Activated T-cell treated with anti-CD3 and anti-CD28 coated beads, Interleukin-2, amount 50 U/mL, for 4 hours (primary cell): ENCODE results near the gene PRDM16. TPM values are rescaled to one million over a fixed set of nuclear protein-coding genes. Genes with fewer than 3 reads are reported as not detected.

Experiments used
- ATAC-seq, 2 donors: fragments of 200-7000 bp; cut with Tn5 transposase; one replicate each; pipeline ENCODE4 v1.10.0; 2021
- DNase-seq: peaks from one replicate; pipeline ENCODE4 v3.0.0-alpha.2; 2020
- H3K27me3 Mint-ChIP-seq: one replicate; pipeline ENCODE4 v1.8.0; 2021; ENCODE audit warnings: low read depth, mixed read lengths
- H3K36me3 Mint-ChIP-seq: one replicate; pipeline ENCODE4 v1.8.0; 2022; ENCODE audit warnings: mixed read lengths; ENCODE audit not compliant: insufficient read depth
- H3K4me1 Mint-ChIP-seq: one replicate; pipeline ENCODE4 v1.8.0; 2021; ENCODE audit warnings: low read depth, mixed read lengths
- H3K4me3 Mint-ChIP-seq: one replicate; pipeline ENCODE4 v1.8.0; 2021; ENCODE audit warnings: mild to moderate bottlenecking, moderate library complexity, mixed read lengths
- H3K9me3 Mint-ChIP-seq: one replicate; pipeline ENCODE4 v1.8.0; 2021; ENCODE audit warnings: mixed read lengths
- total RNA-seq, 3 donors: library from RNA; stranded (reverse); gene quantifications; one replicate each; pipeline ENCODE4 v1.2.1, GENCODE V29; 2021

The PRDM16 gene
- total RNA-seq, 3 donors from 2014 or later, result 0.05 to 0.22 TPM; not detected in 1

DNA sequence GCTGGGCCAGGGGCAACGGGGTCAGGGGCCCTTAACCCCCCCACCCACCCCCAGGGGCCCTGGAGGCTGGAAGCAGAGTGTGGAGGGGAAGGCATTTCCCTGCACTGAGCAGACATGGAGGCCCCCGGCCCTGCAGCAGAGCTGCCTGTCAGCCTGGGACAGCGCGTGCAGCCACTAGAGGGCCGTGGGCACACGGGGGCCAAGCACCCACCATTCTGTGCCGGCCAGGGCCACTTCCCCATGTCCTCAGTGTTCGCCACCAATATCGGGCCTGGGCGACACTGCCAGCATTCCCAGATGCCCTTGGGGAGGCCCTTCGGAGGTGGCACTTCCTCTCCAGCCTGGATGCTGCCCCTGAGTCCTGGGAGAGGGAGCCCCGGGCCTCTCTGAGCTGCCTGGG is 362.3 kb downstream of the PRDM16 start:
- DNase-seq (no peak), ATAC-seq (no peak)
- Mint-ChIP-seq H3K9me3 (no peaks in the 10 kb centered on the region), H3K4me3 (no peak overlapping the region), H3K36me3 (no peaks in the 10 kb centered on the region), H3K27me3 (no peaks in the 10 kb centered on the region), H3K4me1 (no peaks in the 10 kb centered on the region)

DNA sequence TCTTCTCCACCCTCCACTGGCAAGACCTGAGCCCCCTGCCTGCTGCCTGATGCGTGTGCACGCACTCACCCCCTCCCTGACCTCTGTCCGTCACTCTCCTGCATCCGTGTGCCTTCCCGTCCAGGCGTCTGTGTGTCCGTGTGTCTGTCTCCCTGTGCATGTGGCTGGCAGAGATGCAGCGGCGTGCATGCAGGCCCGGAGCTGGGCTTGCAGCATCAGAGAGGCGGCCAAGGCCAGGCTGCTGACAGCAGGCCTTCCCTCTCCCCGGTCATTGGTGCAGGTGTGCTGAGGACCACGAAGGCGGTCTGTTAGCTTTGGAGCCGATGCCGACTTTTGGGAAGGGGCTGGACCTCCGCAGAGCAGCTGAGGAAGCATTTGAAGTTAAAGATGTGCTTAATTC is 362.7 kb downstream of the PRDM16 start:
- Mint-ChIP-seq H3K4me1 (no peaks in the 10 kb centered on the region), H3K27me3 (no peaks in the 10 kb centered on the region), H3K36me3 (no peaks in the 10 kb centered on the region), H3K4me3 (no peak overlapping the region), H3K9me3 (no peaks in the 10 kb centered on the region)
- DNase-seq, result no peak
- no peak for ATAC-seq

DNA sequence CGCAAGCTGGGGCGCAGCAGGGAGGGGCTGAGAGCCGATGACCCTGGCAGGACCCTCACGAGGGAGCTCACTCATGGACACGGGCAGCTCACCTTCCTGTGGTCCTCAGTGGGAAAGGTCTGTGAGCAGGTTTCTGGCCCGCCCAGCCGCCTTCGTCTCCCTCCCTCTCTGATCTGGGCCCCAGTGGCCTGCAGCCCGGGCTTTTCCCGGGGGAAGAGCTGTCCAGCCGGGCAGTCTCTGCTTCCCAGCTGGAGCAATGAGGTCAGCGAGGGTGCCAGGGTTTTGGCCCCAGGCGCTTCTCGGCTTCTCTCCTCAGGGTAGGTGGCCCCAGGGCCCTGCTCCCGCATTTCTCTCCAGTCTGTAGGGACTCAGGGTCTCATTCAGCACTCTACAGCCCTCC is 363.3 kb downstream of the PRDM16 start:
- H3K9me3 Mint-ChIP-seq, result no peaks in the 10 kb centered on the region
- H3K36me3 Mint-ChIP-seq, result no peaks in the 10 kb centered on the region
- no peak overlapping the region for H3K4me3 Mint-ChIP-seq
- no peak for ATAC-seq
- no peak for DNase-seq
- H3K4me1 Mint-ChIP-seq, result no peaks in the 10 kb centered on the region
- H3K27me3 Mint-ChIP-seq, result no peaks in the 10 kb centered on the region

DNA sequence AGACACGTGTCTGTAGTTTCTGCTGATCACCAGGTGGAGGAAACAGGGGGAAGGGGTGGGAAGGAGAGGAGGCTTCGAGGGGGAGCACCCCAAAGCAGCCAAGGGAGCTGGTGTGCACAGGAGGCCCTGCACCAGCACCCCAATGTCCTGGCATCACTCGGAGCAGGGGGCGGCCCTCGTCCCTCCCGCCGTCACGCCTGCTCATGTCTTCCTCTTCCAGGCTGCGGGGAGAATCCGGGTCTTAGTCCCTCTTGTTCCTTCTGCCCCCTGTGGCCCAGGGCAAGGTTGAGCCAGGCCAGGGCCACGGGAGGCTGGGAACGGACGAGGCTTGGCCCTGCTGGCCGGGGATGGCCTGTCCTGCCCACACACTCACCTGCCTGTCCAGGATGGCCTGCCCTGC is 364.1 kb downstream of the PRDM16 start:
- DNase-seq (no peak), ATAC-seq (no peak)
- H3K9me3 Mint-ChIP-seq, result no peaks in the 10 kb centered on the region
- H3K27me3 Mint-ChIP-seq, result no peaks in the 10 kb centered on the region
- H3K4me1 Mint-ChIP-seq, result no peaks in the 10 kb centered on the region
- H3K36me3 Mint-ChIP-seq, result no peaks in the 10 kb centered on the region
- H3K4me3 Mint-ChIP-seq, result no peak overlapping the region

DNA sequence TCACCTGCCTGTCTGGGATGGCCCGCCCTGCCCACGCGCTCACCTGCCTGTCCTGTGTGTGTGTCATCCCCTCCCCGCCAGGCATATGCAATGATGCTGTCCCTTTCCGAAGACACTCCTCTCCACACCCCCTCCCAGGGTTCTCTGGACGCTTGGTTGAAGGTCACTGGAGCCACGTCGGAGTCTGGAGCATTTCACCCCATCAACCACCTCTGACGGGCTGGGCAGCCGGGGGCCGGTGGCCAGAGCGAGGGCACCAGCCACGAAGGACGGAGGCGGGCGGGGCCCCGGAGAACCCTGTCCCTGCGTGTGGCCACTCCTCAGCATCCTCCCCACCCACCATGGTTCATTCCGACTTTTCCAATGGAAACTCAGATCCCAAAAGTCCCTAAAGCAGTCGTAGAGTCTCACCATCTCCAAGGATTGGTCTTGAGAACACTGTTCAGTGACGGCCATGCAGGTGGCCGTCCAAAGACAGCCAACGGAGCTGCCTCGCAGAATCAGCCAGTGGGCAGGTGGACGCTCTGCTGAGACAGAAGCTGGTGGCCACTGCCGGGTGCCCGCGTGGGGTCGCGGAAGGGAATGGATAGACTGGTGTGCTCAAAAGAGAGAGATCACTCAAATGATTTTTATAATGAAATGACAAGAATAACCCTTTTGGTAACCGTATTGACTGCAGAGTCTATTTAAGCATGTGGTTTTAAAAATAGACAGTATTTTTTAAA is 364.8 kb downstream of the PRDM16 start:
- no peaks in the 10 kb centered on the region for H3K36me3 Mint-ChIP-seq
- no peak for ATAC-seq
- H3K9me3 Mint-ChIP-seq, result no peaks in the 10 kb centered on the region
- no peaks in the 10 kb centered on the region for H3K4me1 Mint-ChIP-seq
- no peak for DNase-seq
- H3K4me3 Mint-ChIP-seq, result no peak overlapping the region
- no peaks in the 10 kb centered on the region for H3K27me3 Mint-ChIP-seq

DNA sequence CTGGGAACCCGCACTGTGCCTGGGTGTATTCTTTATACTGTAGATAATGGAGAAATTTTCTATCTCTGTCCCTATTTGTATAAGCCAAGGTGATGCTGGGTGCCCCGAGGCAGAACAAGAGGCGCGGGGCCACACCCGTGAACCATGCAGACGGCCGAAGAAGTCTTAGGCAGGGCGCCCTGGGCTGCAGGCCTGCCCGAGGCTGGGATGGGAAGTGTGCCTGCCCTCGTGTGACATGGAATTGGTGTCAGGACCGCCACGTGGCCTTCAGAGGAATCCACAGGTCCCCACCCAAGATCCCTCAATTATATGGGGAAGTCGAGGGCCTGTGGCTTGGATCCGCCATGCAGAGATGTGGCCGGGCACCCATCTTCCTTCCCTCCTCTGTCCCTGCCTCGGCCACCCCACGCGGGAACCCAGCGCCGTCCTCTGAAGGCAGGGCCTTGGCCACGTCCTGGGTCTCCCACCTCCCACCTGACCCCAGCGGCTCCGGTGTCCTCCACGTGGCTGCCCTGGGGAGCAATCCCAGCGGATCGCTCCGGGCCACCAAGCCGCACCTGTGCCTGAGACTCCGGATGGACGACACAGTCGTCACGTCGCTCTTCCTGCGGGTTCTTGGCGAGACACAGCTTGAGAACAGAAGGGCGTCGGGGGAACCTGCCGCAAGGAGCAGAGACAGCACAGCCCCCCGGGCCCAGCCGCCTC is 365.6 kb downstream of the PRDM16 start:
- Mint-ChIP-seq H3K36me3 (no peaks in the 10 kb centered on the region), H3K9me3 (no peaks in the 10 kb centered on the region), H3K27me3 (no peaks in the 10 kb centered on the region), H3K4me1 (no peaks in the 10 kb centered on the region), H3K4me3 (no peak overlapping the region)
- ATAC-seq (no peak), DNase-seq (no peak)

DNA sequence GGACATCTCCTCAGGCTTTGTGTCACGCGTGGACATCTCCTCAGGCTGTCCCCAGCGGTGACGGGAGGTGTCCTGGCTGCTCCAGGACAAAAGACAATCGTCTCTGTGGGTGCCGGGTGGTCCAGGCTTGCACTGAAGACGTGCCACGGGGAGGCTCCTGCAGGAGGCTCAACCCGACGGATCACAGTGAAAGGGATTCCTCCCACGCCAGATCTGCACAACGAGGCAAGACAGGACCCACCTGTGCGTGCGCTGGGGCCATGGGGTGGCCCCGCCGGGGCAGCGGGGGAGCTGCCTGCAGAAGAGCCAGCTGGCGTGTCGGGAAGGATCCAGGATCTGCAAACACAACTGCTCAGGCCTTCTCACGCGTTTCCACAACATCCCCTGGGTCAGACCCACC is 366.7 kb downstream of the PRDM16 start:
- ATAC-seq, result no peak
- H3K4me1 Mint-ChIP-seq, result no peaks in the 10 kb centered on the region

DNA sequence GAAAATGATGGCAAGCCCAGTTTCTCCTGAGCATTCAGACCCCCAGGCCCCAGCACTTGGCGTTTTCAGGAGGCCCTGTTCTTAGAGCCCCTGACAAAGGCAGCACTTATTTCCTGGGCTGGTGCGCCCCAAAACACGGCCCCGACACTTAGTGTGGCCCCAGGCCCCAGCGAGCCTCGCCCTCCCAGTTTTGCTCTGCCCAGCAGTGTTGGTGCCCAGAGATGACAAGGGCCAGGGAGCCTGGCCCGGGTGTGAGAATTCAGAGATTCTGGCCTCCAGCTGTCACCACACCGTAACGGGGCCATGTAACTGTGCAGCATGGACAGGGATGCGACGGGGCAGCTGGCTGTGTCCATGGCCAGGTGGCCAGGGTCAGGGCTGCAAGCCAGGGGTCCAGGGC is 367.4 kb downstream of the PRDM16 start:
- Mint-ChIP-seq H3K27me3 (peaks cover 8% of the 10 kb centered on the region), H3K4me3 (no peak overlapping the region), H3K36me3 (no peaks in the 10 kb centered on the region), H3K9me3 (no peaks in the 10 kb centered on the region), H3K4me1 (no peaks in the 10 kb centered on the region)
- no peak for ATAC-seq
- no peak for DNase-seq

More for the DNA sequence above, 366.7 kb downstream of the PRDM16 start:
- Mint-ChIP-seq H3K9me3 (no peaks in the 10 kb centered on the region), H3K27me3 (peaks cover 4% of the 10 kb centered on the region), H3K36me3 (no peaks in the 10 kb centered on the region), H3K4me3 (no peak overlapping the region)
- DNase-seq, result no peak

DNA sequence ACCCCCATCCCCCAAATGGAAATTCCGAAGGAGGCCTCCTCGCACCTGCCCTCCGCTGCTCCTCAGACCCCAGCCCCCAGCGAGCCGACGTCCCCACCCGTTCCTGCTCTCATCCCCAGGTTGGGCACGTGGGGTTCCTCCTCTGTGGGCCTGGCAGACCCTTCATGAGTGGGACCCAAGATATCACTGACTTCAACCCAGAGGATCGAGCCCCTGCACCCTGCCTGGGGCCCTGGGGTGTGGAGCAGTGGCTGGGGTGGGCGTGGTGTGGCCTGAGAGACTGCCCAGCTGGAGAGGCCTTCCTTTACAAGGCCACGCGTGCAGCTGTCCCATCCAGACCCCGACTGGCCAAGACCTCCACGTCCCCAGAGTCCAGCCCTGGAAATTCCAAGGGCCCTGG is 367.9 kb downstream of the PRDM16 start:
- Mint-ChIP-seq H3K4me3 (no peak overlapping the region), H3K36me3 (no peaks in the 10 kb centered on the region), H3K4me1 (no peaks in the 10 kb centered on the region), H3K9me3 (no peaks in the 10 kb centered on the region), H3K27me3 (peaks cover 8% of the 10 kb centered on the region)
- DNase-seq, result no peak
- ATAC-seq, result no peak

DNA sequence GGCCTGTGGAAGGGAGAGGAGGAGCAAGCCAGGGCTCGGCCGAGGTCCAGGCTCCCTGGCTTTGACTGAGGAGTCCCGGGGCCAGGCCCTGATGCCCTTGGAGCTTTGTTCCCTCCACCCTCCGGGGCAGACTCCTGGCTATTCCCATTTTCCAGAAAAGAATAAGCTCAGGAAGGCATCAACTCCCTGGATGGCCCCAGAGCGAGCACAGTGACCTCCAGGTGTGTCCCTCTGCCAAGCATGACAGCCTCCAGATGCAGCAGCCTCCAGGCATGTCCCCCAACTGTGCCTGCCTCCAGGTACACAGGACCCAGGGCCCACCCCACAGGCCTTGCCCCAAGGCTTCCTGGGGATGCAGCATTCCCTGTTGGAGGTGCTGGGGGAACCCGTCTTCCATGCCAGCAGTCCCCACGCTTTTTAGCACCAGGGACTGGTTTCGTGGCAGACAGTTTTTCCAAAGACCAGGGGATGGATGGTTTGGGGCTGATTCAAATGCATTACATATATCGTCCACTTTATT is 369.7 kb downstream of the PRDM16 start:
- ATAC-seq (no peak), DNase-seq (no peak)
- no peaks in the 10 kb centered on the region for H3K9me3 Mint-ChIP-seq
- H3K4me1 Mint-ChIP-seq, result no peaks in the 10 kb centered on the region
- H3K27me3 Mint-ChIP-seq, result peaks cover 9% of the 10 kb centered on the region
- H3K4me3 Mint-ChIP-seq, result no peak overlapping the region
- no peaks in the 10 kb centered on the region for H3K36me3 Mint-ChIP-seq

DNA sequence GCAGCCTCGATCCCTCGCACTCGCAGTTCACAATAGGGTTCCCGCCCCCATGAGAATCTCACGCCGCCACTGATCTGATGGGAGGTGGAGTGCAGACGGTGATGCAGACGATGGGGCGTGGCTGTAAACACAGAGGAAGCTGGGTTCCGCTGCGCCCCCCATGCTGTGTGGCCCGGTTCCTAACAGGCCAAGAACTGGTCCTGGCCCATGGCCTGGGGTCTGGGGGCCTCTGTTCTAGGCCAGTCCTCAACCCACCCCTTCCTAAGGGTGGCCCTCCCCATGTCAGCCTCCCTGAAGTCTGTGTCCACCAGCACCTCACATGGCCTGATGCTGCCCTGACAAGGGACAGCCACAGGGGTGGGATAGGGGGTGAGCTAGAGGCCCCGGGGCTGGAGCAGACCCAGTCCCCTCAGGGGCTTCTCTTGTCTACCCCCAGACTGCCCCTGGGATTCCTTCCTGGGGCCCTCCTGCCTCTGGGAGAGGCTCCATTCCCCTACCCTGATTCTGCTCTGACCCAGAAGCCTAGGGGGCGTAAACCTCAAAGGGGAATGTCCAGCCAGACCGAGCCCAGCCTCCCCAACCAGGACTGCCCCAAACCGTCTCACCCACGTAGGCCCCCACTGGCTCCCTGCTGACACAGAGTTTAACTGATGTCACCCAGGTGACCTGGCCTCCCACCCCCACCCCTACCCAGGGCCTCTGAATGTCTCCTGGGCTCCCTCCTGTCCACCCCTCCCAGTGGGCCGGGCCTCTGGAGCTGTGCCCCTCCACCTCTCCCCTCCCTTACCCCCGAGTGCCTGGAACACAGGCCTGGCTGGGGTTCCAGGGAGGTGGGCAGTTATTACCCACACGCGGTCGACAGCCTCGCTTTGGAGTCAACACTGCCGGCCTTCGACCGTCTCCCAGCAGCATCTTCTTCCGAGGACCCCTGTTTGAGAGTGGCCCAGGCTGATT is 370.6 kb downstream of the PRDM16 start:
- peaks cover 9% of the 10 kb centered on the region for H3K27me3 Mint-ChIP-seq
- no peaks in the 10 kb centered on the region for H3K9me3 Mint-ChIP-seq
- DNase-seq, result no peak
- H3K4me3 Mint-ChIP-seq, result no peak overlapping the region
- no peaks in the 10 kb centered on the region for H3K36me3 Mint-ChIP-seq
- ATAC-seq, result no peak
- no peaks in the 10 kb centered on the region for H3K4me1 Mint-ChIP-seq

DNA sequence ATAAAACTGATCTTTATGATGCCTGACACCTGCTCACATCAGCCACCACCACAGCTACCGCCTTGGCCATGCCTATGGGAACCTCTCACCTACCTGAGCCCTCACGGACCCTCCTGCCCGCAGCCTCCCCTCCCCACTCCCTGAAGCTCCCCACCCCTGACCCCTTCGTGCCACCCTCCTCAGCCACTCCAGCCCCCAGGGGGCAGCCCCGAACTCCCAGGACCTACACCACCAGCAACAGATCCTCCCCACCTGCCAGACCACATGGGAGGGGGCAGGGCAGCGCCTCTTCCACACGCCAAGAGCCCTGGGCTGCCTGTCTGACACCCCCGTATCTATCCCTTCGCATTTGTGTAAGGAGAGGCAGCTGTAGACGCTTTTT is 371.3 kb downstream of the PRDM16 start:
- no peak for DNase-seq
- no peaks in the 10 kb centered on the region for H3K36me3 Mint-ChIP-seq
- H3K4me3 Mint-ChIP-seq, result no peak overlapping the region
- no peaks in the 10 kb centered on the region for H3K9me3 Mint-ChIP-seq
- ATAC-seq, result no peak
- peaks cover 9% of the 10 kb centered on the region for H3K27me3 Mint-ChIP-seq
- H3K4me1 Mint-ChIP-seq, result no peaks in the 10 kb centered on the region

DNA sequence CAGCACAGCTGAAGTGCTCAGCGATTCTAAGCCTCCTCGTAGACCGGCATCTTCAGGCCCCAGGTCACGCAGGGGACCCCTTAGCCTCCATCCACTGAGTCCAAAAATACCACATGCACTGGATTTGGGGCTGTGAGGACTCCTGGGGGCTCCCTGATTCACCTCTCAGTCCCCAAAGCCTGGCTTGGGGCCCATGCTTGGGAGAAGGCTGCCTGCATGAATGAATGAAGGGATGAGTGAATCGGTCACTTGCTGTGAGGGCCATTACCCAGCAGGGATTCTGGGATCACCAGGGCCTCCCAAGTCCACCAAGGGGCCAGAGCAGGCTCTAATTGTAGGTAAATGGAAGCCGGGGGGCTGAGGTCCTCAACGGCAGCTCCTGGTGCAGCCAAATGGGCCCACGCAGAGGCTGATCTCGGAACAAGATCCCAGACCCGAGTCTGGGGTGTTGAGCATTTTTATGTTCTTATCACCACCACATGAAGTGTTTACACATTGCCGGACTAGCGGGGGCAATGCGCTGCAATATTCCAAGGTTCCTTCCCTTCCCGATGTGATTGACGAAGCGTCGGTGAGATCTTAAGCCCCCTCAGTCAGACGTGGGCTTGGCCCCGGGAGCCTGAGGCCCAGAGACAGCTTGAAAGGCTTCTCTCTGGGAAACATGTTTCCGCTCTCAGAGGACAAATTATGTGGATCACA is 371.9 kb downstream of the PRDM16 start:
- ATAC-seq (no peak), DNase-seq (no peak)
- H3K4me1 Mint-ChIP-seq, result no peaks in the 10 kb centered on the region
- H3K4me3 Mint-ChIP-seq, result no peak overlapping the region
- H3K27me3 Mint-ChIP-seq, result peaks cover 9% of the 10 kb centered on the region
- no peaks in the 10 kb centered on the region for H3K36me3 Mint-ChIP-seq
- H3K9me3 Mint-ChIP-seq, result no peaks in the 10 kb centered on the region

DNA sequence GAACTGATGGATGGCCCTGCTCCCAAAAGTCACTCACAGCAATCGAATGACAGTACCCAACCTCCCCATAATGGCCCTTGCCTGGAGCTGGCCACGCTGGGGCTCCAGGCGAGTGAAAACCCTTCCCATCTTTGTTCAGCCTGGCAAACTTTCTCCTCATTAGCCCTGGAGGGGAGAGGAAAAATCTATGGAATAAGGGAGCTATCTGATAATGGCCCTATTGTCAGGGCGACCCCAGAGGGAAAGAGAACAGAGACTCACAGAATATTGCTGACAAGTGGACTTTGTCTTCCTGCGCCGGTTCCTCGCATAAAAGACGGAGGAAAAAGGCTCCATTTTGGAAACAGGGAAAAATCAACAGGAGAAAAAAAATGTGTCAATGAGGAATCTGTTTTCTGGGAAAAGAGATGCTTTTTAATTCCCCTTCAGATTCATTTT is 372.4 kb downstream of the PRDM16 start:
- H3K27me3 Mint-ChIP-seq, result peaks cover 9% of the 10 kb centered on the region
- no peaks in the 10 kb centered on the region for H3K36me3 Mint-ChIP-seq
- DNase-seq, result no peak
- H3K4me1 Mint-ChIP-seq, result no peaks in the 10 kb centered on the region
- no peaks in the 10 kb centered on the region for H3K9me3 Mint-ChIP-seq
- ATAC-seq, result no peak
- no peak overlapping the region for H3K4me3 Mint-ChIP-seq
